Liver (tissue), 9 donors: ENCODE results near the gene LBX1. TPM values are rescaled to one million over a fixed set of nuclear protein-coding genes. Genes with fewer than 3 reads are reported as not detected.

ENCODE experiments used
- DNase-seq: peaks from one replicate; pipeline ENCODE4 v3.0.0-alpha.2; 2017; ENCODE audit warnings: low spot score
- H3K27ac ChIP-seq, 2 donors: one replicate each; pipeline ENCODE4 v1.7.0; 2013; ENCODE audit warnings: inconsistent platforms in 2 of 2, low read length in 2 of 2, control low read depth in 1 of 2, low read depth in 1 of 2, mild to moderate bottlenecking in 1 of 2
- H3K27me3 ChIP-seq, 4 donors: one replicate each; pipeline versions ENCODE4 v1.6.1 to v1.7.0; 2013; ENCODE audit warnings: low read length in 3 of 4, inconsistent platforms in 1 of 4, mild to moderate bottlenecking in 1 of 4, moderate library complexity in 1 of 4; ENCODE audit not compliant: control insufficient read depth in 4 of 4, insufficient read depth in 4 of 4
- H3K36me3 ChIP-seq, 4 donors: one replicate each; pipeline versions ENCODE4 v1.6.1 to v1.7.0; 2013; ENCODE audit warnings: low read length in 3 of 4, mild to moderate bottlenecking in 3 of 4, low read depth in 1 of 4, moderate library complexity in 1 of 4; ENCODE audit not compliant: control insufficient read depth in 4 of 4, insufficient read depth in 3 of 4
- H3K4me1 ChIP-seq, 4 donors: one replicate each; pipeline versions ENCODE4 v1.6.1 to v1.7.0; 2013; ENCODE audit warnings: low read length in 3 of 4, mild to moderate bottlenecking in 3 of 4, moderate library complexity in 1 of 4; ENCODE audit not compliant: control insufficient read depth in 4 of 4, insufficient read depth in 4 of 4
- H3K4me3 ChIP-seq, 3 donors: one replicate each; pipeline versions ENCODE4 v1.6.1 to v1.7.0; 2013; ENCODE audit warnings: low read length in 3 of 3, control low read depth in 1 of 3, low read depth in 1 of 3, mild to moderate bottlenecking in 1 of 3
- H3K9ac ChIP-seq, 2 donors: one replicate each; pipeline ENCODE4 v1.7.0; 2013; ENCODE audit warnings: low read length in 2 of 2, mild to moderate bottlenecking in 2 of 2, moderate library complexity in 2 of 2, control low read depth in 1 of 2, low read depth in 1 of 2
- H3K9me3 ChIP-seq, 4 donors: one replicate each; pipeline versions ENCODE4 v1.6.1 to v1.7.0; 2013; ENCODE audit warnings: low read length in 3 of 4; ENCODE audit not compliant: control insufficient read depth in 4 of 4
- ATF3 ChIP-seq: IDR thresholded peaks from 2 replicates; pipeline ENCODE4 v1.6.1; 2016; ENCODE audit warnings: antibody characterized with exemption
- EGR1 ChIP-seq, 2 donors: IDR thresholded peaks; 2 replicates each; pipeline ENCODE4 v1.6.1; 2016 to 2018; ENCODE audit warnings: antibody characterized with exemption in 2 of 2, low read depth in 2 of 2
- FOXA1 ChIP-seq: IDR thresholded peaks from 2 replicates; pipeline ENCODE4 v1.6.1; 2016; ENCODE audit warnings: antibody characterized with exemption
- FOXA2 ChIP-seq: IDR thresholded peaks from 2 replicates; pipeline ENCODE4 v1.6.1; 2016; ENCODE audit warnings: antibody characterized with exemption
- GABPA ChIP-seq, 2 donors: IDR thresholded peaks in 1 of 2; conservative IDR thresholded peaks in 1 of 2; 2 replicates each; pipeline ENCODE4 v1.6.1; 2016; ENCODE audit warnings: antibody characterized with exemption in 2 of 2, mild to moderate bottlenecking in 1 of 2, moderate library complexity in 1 of 2
- HNF4G ChIP-seq: IDR thresholded peaks from 2 replicates; pipeline ENCODE4 v1.6.1; 2016; ENCODE audit warnings: antibody characterized with exemption
- JUND ChIP-seq, 2 donors: IDR thresholded peaks; 2 replicates each; pipeline ENCODE4 v1.6.1; 2016; ENCODE audit warnings: antibody characterized with exemption in 2 of 2
- MAX ChIP-seq: IDR thresholded peaks from 2 replicates; pipeline ENCODE4 v1.6.1; 2016; ENCODE audit warnings: antibody characterized with exemption
- NR2F2 ChIP-seq: IDR thresholded peaks from 2 replicates; pipeline ENCODE4 v1.6.1; 2016; ENCODE audit warnings: antibody characterized with exemption
- REST ChIP-seq: IDR thresholded peaks from 2 replicates; pipeline ENCODE4 v1.6.1; 2016; ENCODE audit warnings: antibody characterized with exemption, mild to moderate bottlenecking
- SP1 ChIP-seq: IDR thresholded peaks from 2 replicates; pipeline ENCODE4 v1.6.1; 2018; ENCODE audit warnings: antibody characterized with exemption, mild to moderate bottlenecking
- TAF1 ChIP-seq: conservative IDR thresholded peaks from 2 replicates; pipeline ENCODE4 v1.6.1; 2016; ENCODE audit warnings: antibody characterized with exemption, mild to moderate bottlenecking
- YY1 ChIP-seq: IDR thresholded peaks from 2 replicates; pipeline ENCODE4 v1.6.1; 2016; ENCODE audit warnings: antibody characterized with exemption, mild to moderate bottlenecking
- WGBS: extraction: QIAGEN DNeasy Blood & Tissue Kit; methylation state at CpG from one replicate; pipeline ENCODE4 v1.1.7; 2013; 5-methylcytosine and 5-hydroxymethylcytosine counted together
- polyA plus RNA-seq, 2 donors: library from polyadenylated mRNA; stranded (reverse) in 1 of 2; unstranded in 1 of 2; fragments of 200-250 nt in 1 of 2; fragments of >200 nt in 1 of 2; fragmentation: Nextera tagmentation in 1 of 2; extraction: Ambion mirVana in 1 of 2; gene quantifications; one replicate each; pipeline versions ENCODE4 v1.2.1 to v1.2.3, GENCODE V29; 2013 to 2015
- total RNA-seq, 2 donors: library from RNA; depleted of rRNA; stranded (reverse); fragments of >200 nt; gene quantifications; one replicate each; pipeline ENCODE4 v1.2.3, GENCODE V29; 2014
- donor health status: healthy.
- donor health status: healthy.
- donor health status: healthy.
- donor health status: healthy.
- donor health status: healthy.

Gene LBX1
- total and polyA plus RNA-seq, 4 donors: not detected

GRCh38 chr10:101217450-101218281 is 11.6 kb downstream of the LBX1 start:
- H3K27ac ChIP-seq: no peak overlapping the region
- TF ChIP-seq FOXA2 (no peak), HNF4G (no peak), FOXA1 (no peak), TAF1 (no peak), MAX (no peak), JUND (IDR thresholded peaks at IDR 0.05) (no peak)
- DNase-seq: no peak
- H3K4me1 ChIP-seq: peaks cover 9 to 33% (median 13%) of the 10 kb centered on the region in 4 donors
- H3K4me3 ChIP-seq: no peak overlapping the region
- 4% methylated on average over 68 of the region's 68 CpGs for WGBS
- H3K9me3 ChIP-seq: no peaks in the 10 kb centered on the region
- H3K9ac ChIP-seq: no peak overlapping the region
- H3K36me3 ChIP-seq: no peaks in the 10 kb centered on the region
- peaks cover 0 to 31% (median 16%) of the 10 kb centered on the region in 4 donors for H3K27me3 ChIP-seq

- no peak for TF ChIP-seq GABPA (IDR thresholded peaks at IDR 0.05 in 1 of 2, conservative IDR thresholded peaks at IDR 0.05 in 1 of 2)
- no peak for TF ChIP-seq FOXA1
- TF ChIP-seq REST: no peak
- Histone ChIP-seq H3K9me3 (no peaks in the 10 kb centered on the region), H3K9ac (no peak overlapping the region), H3K36me3 (no peaks in the 10 kb centered on the region), H3K27ac (no peak overlapping the region), H3K27me3 (peaks cover 0 to 33% (median 18%) of the 10 kb centered on the region in 4 donors), H3K4me1 (peaks cover 8 to 31% (median 13%) of the 10 kb centered on the region in 4 donors), H3K4me3 (no peak overlapping the region)
- WGBS: 5% methylated on average over 21 of the region's 21 CpGs
- no peak for DNase-seq
These were observed 12.2 kb downstream of the LBX1 start for GRCh38 chr10:101217044-101217425.

GRCh38 chr10:101216207-101217043 is 12.8 kb downstream of the LBX1 start:
- no peak overlapping the region for H3K27ac ChIP-seq
- TF ChIP-seq MAX: no peak
- no peak for TF ChIP-seq EGR1 (IDR thresholded peaks at IDR 0.05; ENCODE audit: low read depth in 2 of 2)
- no peak for TF ChIP-seq GABPA (IDR thresholded peaks at IDR 0.05 in 1 of 2, conservative IDR thresholded peaks at IDR 0.05 in 1 of 2)
- no peak for TF ChIP-seq NR2F2
- TF ChIP-seq TAF1: no peak
- TF ChIP-seq YY1: no peak
- no peak for TF ChIP-seq SP1
- TF ChIP-seq ATF3: no peak
- no peak for TF ChIP-seq HNF4G
- peaks cover 8 to 31% (median 13%) of the 10 kb centered on the region in 4 donors for H3K4me1 ChIP-seq
- no peak overlapping the region for H3K9ac ChIP-seq
- WGBS: 7% methylated on average over 52 of the region's 52 CpGs
- H3K36me3 ChIP-seq: no peaks in the 10 kb centered on the region
- H3K9me3 ChIP-seq: no peaks in the 10 kb centered on the region
- peaks cover 0 to 37% (median 17%) of the 10 kb centered on the region in 4 donors for H3K27me3 ChIP-seq
- no peak for DNase-seq
- no peak overlapping the region for H3K4me3 ChIP-seq
